HG03439 (cell line): ENCODE results near the gene SLCO4A1.

Source experiments
- ATAC-seq: cut with Tn5 transposase; IDR thresholded peaks from one replicate; pipeline ENCODE4 v1.9.1; 2021; ENCODE audit warnings: mild to moderate bottlenecking, moderate library complexity; ENCODE audit not compliant: unreplicated experiment

SLCO4A1 gene

DNA sequence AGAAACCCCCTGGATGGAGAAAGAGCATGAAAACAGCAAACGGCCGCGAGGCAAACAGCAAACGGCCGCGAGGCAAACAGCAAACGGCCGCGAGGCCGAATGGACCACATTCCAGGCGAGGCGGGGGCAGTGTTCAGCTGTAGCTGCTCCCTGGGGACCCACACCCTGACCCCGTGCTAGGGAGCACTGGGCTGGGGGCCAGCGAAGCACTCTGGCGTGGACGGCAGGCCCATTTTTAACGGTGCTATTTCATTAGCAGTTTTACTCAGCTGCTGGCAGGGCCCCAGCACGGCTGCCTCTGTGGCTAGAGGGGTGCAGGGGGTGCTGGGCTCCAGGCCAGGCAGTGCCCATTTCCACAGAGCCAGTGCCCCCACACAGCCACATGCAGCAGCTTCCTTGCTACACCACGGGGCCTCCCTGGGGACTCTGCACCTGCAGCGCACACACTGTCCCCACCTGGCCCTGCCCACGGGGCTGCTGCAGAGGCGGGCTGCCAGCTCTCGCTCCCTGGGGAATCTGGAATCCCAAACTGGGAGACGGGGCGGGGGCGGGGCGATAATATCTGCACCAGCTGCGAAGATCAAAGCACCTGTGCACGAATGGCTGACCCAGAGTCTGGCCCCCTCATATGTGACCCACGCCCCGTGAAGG, 35.6 kb upstream of the SLCO4A1 start:
- no peak for ATAC-seq

DNA sequence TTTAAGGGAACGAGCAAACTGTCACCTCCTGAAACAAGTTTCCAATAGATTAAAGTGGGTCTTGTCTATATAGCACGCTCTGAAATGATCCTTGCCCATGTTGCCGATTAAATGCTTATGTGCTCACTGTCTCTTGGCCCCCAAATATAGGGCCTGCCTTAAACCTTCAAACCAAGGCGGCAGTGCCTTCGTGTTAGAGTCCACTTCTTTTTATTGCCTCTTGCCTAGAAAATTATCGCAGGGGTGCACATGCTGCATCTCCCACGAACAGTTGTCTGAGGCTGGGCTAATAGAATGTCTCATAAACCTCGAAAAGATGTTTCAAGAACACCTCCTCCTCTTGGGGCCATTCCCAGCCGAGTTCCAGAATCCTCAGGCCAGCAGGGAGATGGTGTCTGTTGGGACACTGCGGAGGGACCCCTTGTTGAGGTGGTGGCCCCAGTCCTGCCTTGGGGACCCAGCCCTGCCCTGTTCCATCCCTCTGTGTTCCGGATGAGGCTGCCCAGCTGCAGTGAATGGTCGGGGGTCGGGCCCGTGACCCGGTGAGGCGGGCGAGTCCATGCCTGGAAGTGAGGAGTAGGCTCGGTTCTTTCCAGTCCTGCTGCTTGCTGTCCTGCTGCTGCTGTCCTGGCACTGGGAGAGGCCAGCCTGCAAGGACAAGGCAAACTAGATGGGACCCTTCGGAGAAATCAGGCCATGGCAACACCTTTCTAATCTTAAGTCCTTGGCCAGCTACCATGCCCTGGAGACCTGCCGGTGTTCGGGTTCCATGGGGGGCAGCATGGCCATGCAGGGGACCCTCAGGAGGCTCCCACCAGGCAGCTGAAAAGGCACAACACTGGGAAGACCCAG, 34.7 kb upstream of the SLCO4A1 start:
- ATAC-seq: no peak

DNA sequence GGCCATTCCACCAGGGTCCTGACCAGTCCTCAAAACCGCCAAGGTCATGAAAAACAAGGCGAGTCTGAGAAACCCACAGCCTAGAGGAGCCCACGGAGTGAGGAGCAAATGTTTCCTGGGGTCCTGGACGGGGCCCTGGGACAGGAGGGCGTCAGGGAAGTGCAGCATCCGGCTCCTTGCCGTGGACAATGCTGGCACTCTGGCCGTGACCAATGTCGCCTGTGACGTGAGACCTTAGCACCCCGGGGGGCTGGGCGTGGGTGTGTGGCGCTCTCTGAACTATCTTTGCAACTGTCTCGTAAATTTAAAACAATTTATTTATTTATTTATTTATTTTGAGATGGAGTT, 34.1 kb upstream of the SLCO4A1 start:
- ATAC-seq: no peak

DNA sequence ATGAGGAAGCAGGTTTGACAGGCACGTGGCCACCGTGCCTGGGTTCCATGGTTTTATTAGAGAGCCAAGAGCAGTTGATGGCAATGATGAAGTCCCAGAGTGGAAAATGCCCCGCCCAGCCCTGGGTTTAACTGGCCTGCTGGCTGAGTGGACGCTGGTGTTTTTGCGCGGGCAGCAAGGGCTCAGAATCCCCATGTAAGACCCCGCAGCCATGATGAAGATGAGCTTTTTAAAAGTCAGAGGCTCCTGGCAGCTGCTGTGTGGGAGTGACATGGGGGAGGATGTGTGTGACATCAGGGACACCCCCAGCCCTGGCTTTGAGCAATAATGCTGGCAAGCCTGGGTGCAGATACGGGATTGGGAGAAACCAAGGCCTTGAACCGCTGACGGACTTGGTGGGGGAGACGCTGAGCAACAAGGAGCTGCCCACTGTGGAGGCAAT, 33.0 kb upstream of the SLCO4A1 start:
- ATAC-seq: no peak

DNA sequence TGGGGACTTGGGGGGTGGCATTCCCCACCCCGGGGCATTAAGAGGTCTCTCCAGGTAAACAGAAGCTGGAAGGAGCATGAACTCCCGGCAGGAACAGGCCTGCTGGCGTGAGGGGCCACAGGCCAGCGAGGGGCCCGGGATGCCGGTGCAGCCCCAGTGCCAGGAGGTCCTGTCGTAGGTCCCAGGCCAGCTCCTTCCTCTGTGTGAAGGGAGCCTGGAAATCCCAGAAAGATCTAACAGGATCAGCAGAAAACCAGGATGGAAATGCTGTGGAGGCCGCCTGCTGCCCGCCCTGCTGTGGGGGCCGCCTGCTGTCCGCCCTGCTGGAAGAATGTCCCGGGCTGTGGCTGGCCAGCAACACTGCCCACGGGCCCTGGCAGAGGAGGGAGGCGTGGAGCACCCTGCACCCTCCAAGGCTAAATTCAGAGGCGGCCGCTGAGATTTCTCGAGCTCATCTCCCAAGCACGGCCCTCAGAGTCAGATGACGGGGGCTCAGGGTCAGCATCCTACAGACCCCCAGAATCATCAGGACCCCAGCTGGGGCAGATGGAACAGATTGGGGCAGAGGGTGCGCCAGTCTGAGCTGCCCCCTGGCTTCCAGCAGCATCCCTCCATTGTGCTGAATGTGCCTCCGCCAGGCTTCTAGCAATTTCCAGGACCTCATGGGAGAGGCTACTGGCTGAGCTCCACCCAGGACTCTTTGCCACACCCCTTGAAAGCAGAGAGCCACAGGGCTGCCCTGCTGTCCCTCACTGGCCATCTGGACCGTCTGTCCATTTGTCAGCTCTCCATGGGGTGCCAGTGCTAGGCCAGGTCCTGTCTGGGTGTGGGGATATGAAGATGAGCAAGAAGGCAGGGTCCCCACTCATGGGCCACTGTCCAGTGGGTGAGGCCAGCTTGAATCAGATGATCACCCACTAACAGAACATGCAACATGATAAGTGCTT, 32.2 kb upstream of the SLCO4A1 start:
- ATAC-seq: no peak

DNA sequence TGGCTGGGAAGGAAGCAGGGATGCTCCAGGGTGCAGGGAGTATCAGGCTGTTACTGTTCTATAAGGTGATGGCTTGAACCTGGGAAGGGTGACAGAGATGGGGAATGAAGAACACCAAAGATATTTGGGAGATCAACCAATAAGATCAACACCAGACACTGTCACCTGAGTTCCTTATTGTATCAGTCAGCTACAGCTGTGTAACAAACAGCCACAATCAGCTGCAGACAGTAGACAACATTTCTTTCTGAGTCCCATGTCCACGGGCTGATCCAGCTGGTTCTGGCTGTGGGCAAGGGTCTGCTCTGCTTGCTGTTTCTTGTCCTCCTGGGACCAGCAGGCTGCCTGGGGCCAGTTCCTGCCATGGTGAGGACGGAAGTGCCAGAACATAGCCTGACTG, 31.3 kb upstream of the SLCO4A1 start:
- no peak for ATAC-seq

DNA sequence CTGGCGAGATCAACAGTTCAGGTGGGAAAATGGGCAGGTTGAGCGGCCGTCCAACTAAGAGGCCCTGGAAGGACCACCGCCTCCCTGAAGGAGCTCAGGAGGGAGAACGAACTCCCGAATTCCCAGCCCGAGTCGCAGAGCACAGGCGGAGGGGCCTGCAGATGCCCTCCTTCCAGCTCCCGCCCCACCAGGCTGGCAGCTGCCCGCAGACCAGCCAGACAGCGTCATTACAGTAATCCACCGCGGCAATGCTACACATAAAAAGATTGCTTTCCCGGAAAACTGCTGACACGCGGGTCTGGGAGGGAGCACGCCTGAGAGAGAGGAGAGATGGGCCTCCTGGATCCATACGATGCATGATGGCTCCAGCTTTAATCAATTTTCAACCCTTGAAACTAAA, 30.5 kb upstream of the SLCO4A1 start:
- ATAC-seq: no peak

DNA sequence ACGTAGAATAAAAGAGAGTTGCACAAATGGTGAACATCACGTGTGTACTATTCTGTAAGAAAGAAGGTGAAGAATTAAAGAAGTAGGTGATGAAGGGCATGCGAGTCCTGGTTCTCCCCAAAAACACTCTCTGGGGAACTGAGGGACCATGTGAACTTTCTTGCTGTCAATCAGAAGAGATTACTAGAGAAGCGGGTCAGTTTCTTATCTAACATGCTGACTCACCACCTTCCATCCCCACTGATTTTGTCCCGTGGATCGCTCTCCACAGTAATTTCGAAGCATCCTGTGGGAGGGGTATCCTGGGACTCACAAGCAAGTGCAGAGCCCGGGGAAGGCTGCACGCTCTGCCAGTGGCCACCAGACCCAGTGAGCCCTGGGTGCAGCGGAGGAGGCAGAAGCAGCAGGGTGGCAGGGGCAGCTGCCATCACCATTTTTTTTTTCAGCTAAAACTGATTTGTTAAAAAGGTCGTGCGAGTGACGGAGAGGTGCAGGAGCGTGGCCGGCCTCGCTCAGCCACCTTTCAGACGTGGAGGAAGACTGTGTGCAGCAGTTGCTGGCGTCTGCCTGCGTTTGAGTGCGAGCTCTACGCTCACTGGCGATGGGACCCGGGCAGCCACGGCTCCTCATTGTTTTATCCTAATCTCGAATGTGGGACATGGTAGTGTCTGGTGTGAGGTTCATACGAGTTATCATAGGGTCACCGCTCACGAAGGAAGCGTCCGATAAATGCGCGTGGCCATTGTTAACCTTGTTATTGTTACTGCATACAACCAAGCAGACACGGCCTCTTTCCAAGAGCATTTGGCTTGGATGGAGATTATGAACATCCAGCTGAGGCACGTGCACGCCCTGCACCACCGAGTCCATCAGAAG, 28.0 kb upstream of the SLCO4A1 start:
- ATAC-seq: no peak

DNA sequence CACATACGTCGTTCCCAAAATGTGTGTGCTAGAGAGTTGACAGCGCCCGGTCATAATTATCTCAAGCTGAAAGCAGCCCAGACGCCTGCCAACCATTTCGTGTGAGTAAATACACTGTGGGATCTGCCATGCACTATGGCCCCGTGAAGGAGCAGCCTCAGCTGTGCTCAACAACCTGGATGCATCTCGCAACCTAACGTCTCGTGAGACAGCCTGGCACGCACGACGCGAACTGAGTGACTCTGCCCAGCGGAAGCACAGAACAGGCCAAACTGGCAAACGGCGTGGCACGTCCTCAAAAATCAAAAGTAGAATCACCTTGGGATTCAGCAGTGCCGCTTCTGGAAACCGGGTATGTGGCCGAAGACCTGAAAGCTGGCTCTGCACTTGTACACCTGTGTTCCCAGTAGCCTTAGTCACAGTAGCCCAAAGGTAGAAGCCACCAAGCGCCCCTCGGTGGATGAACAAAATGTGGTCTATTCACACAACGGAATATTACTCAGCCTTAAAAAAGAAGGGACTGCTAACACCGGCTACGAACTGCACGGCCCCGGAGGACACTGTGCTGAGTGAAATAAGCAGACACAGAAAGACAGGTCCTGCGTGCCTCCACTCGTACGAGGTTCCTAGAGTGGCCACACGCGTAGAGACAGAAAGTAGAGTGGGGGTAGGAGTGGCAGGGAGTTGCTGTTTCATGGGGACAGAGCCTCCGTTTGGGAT, 27.2 kb upstream of the SLCO4A1 start:
- ATAC-seq: no peak

DNA sequence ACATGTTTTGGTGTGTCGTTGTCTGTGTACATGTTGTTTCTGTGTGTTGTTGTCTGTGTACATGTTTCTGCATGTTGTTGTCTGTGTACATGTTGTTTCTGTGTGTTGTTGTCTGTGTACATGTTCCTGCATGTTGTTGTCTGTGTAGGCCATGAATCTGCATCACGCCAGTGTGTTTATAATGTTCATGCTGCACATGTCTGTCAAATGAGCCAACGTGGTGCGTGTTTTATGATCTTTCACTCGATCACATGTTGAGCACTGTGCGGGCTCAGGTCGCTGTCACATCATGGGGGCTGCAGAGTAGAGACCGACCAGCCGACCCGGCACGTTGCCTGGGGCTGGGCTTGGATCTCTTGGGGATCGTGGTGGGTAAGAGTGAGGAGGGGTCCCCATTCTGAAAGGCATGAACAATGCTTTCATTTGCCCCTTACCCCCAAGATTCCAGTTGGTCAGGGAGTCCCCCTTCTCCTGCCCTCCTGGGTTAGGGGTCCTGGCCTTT, 26.5 kb upstream of the SLCO4A1 start:
- ATAC-seq: no peak

DNA sequence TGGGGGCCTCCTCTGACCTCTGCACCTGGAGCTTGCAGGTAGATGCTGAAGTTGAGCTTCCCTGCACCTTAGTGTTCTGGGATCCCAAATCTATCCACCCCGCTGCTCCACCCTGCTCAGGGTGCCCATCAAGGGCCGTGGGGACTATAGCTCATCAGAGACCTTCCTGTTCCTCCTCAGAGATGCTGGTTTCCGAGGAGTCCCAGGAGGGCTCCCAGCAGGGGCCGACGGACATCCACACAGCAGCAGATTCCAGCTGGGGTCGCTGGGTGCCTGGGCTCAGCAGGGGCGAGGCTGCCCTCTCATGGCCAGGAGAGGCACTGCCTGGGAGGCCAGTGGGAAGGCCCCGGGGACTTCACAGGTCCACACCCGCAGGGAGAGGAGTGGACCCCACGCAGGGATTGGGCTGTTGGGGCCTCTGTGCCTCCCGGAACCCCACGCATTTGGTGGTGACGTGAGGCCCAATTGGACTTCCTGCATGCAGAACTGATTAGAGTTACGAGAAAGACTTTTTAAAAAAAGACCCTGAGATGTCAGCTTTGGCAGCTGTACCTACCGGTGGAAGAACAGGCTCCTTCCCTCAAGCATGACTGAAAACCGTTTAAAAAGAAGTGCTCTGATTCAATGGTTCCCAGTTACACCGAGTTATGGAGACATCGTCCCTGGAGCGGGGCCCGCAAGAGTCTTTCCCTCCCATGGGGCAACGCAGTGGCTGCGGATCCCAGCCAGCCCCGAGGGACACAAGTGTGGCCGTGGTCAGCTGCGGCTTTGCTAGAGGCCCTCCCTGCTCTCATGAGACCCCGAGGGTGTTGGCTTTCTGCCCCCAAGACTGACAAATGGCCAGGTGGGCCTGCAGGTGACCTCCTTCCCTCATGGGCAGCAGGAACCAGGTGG, 25.3 kb upstream of the SLCO4A1 start:
- no peak for ATAC-seq

DNA sequence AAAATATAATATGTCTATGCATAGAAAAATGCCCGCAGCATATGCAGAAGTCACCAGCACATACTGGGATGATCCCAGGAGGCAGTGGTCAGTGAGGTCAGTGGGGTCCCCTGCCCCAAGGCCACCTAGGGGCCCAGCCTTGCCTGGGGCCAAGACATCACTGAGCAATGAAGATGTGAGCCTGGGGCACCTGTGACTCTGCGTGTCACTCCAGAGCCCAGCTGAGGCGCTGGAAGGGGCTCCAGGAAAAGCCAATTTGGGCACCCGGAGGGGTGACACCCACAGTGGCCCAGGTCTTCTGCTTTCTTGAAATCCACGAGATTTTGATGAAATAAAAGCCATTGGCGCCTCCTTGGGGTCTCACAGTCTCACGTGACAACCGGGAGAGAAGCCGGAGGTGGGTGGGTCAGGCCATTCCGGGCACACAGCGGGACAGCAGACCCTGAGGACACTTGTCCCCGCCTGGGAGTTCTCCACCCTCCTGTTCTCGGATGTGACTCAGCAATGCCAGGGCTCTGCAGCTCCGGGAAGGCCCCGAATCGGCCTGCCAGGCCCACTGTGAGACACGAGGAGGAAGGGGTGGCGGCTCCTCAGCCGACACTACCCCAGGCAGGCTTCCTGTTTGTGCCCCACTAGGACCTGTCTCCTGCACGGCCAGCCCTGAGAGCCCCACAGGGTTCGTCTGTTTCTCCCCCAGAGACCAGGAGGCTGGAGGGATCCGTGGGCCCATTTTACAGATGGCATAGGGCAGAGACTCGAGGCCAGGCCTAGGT, 24.4 kb upstream of the SLCO4A1 start:
- no peak for ATAC-seq

DNA sequence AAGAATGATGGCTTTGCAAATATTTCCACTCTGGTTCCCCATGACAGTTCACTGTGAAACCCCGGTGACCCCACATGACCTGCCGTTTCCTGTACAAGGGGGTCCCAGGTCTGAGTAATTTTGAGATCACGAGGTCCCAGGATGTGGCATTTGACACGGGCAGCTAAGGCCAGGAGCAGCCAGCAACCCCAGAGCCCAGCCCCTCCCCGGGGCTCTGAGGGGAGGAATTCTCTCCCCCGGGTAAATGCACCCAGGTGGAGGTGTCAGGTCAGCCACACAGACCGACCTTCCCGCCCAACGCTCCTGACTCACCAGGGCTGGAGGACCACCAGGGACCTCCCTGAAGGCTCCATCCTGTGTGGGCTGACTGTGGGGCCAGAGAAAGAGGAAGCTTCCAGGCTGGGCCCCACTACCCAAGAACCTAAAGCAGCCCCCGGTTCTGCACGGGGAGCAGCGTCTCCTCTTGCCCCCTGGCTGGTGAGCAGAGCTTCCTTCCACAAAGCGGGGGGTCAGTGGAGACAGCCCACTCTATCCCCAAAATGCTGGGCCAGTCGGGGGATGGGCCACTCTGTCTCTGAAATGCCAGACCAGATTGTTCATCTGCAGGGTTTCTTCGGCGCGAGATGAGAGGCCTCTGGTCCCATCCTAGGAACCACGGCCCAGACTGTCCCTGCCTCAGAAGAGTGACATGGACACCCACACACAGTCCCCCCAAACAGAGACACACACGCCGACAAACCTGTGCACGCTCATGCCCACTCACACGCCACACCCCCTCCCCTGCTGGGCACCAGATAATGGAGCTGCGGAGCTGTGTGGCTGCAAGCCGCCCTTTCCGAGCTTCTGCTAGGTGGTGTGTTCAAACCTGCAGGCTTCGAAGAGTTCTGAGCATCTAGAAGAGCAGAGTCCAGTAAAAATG, 23.4 kb upstream of the SLCO4A1 start:
- ATAC-seq: no peak

DNA sequence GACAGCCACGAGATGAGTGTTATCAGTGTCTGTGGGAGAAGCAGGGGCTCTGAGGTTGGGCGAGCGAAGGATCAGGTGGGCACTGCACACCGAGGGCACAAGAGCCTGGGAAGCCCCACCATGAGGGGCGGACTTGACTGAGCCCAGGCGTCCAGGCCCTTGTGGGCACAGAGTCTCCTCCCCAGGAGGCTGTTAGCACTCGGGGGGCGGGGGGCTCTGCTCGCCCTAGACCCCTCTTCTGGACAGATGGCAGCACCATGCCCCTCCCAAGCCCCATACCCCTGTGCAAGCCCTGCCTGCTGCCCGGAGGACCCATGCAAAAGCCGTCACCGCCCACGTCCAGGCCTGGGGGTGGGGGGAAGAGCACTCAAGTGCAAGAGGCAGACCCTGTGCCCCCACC, 21.7 kb upstream of the SLCO4A1 start:
- ATAC-seq: no peak

DNA sequence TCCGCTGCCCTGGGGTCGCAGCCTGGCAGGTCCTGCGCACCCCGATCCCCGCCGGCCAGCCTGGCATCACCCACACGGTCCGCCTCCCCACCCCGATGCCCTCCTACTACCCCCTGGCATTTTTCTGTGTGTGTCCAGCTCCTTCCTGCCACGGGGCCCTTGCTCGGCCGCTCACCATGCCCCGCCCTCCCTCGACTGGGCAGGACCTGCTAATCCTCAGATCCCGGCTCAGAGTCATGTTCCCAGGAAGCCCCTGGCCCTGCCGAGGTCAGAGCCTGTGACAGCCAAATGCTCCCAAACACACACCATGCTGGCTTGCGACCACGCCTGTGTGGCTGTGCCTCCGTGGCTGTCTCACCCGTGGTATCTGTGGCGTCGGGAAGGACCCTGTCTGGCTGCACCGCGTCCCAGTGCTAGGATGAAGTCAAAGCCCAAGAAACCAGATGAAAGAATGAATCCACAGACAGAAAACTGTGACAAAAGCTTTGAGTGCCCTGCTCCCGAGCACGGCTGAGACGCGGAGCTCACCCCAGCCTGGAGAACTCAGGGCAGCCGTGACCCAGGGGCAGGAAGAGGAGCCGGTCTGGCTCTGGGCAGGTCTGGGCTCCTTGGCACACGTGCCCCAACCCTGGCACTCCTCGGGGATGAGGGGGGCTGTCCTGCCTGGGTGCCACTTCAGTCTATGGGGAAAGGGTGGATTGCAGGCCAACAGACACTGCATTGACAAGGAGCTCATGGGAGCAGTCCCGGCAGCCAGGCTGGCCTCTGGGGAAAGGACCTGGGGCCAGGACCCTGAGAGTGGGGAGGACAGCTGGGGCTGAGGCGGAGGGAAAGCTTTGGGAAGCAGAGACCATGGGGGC, 20.8 kb upstream of the SLCO4A1 start:
- ATAC-seq: no peak
